K562 (cell line): Measurements from ENCODE around the gene ANKS1B. TPM values are rescaled to one million over a fixed set of nuclear protein-coding genes. Genes with fewer than 3 reads are reported as not detected.

ENCODE experiments used
- ATAC-seq: fragments of 200-7000 bp; cut with Tn5 transposase; 3 replicates; pipeline ENCODE4 v1.9.1; 2020; ENCODE audit warnings: moderate library complexity
- BruUV-seq: library from RNA; stranded (reverse); fragments of 400-500 nt; replicated peaks from 2 replicates; lab custom pipeline; 2021; lab: Mats Ljungman, UMichigan
- CTCF ChIA-PET: fragments of 300-600 bp; formaldehyde crosslinking; extraction: SDS; loops from one replicate; lab custom pipeline; 2021; ENCODE audit warnings: low intra/inter-chr PET ratio; lab: Yijun Ruan, JAX
- POLR2A ChIA-PET: fragments of 300-600, 350-650 bp; sonication (Branson Sonifier 250); formaldehyde crosslinking; extraction: SDS; loops from one replicate; lab custom pipeline; 2021; ENCODE audit warnings: antibody characterized with exemption, inconsistent platforms; lab: Yijun Ruan, JAX
- DNase-seq, 4 experiments: peaks; one replicate each; pipeline versions ENCODE4 v3.0.0 to v3.0.0-alpha.2; 2011 to 2018; ENCODE audit warnings: low spot score in 3 of 4, mixed read lengths in 3 of 4; ENCODE audit errors: extremely low read depth in 1 of 4
- FAIRE-seq: peaks from 2 replicates; lab custom pipeline; 2011; peaks lifted over from hg19 to GRCh38; lab: Jason Lieb, UNC
- H2AFZ ChIP-seq: 2 replicates; pipeline ENCODE4 v1.6.0; 2011; ENCODE audit warnings: low read depth, low read length, control low read depth, inconsistent platforms
- H3K27ac ChIP-seq: fragments of 200-600 bp; 3 replicates; pipeline ENCODE4 v1.8.0; 2011; ENCODE audit warnings: low read depth, mild to moderate bottlenecking, control low read depth, inconsistent platforms, low read length, moderate library complexity, mixed read lengths; ENCODE audit errors: extremely low read depth
- H3K27me3 ChIP-seq, 2 experiments: fragments of 300-600 bp in 1 of 2; 2 replicates in 1 of 2; 3 replicates in 1 of 2; pipeline versions ENCODE4 v1.6.0 to v1.8.0; 2011; ENCODE audit warnings: inconsistent platforms in 2 of 2, low read length in 2 of 2, mild to moderate bottlenecking in 1 of 2, mixed read lengths in 1 of 2, moderate library complexity in 1 of 2; ENCODE audit not compliant: control insufficient read depth in 2 of 2, insufficient read depth in 2 of 2
- H3K36me3 ChIP-seq: fragments of 300-600 bp; 3 replicates; pipeline ENCODE4 v1.8.0; 2011; ENCODE audit warnings: mild to moderate bottlenecking, low read length, inconsistent platforms; ENCODE audit not compliant: control insufficient read depth, insufficient read depth
- H3K4me1 ChIP-seq, 2 experiments: fragments of 200-600 bp in 1 of 2; replicated peaks in 1 of 2; 2 replicates in 1 of 2; 3 replicates in 1 of 2; pipeline versions ENCODE4 v1.5.1 to v1.8.0; 2011; ENCODE audit warnings: inconsistent platforms in 2 of 2, low read length in 2 of 2, mild to moderate bottlenecking in 1 of 2, mixed read lengths in 1 of 2, moderate library complexity in 1 of 2; ENCODE audit not compliant: control insufficient read depth in 2 of 2, insufficient read depth in 2 of 2
- H3K4me2 ChIP-seq: 2 replicates; pipeline ENCODE4 v1.6.1; 2011; ENCODE audit warnings: low read length, control low read depth, inconsistent platforms, mixed read lengths; ENCODE audit not compliant: insufficient read depth
- H3K4me3 ChIP-seq: fragments of 200-600 bp; sonication (generic), shearing (Covaris generic); 2 replicates; pipeline ENCODE4 v1.5.1; 2016; ENCODE audit warnings: control low read depth, inconsistent platforms
- H3K79me2 ChIP-seq: fragments of 200-600 bp; 3 replicates; pipeline ENCODE4 v1.8.0; 2011; ENCODE audit warnings: low read length, inconsistent platforms; ENCODE audit not compliant: control insufficient read depth, insufficient read depth
- H3K9ac ChIP-seq, 2 experiments: 2 replicates each; pipeline versions ENCODE4 v1.6.0 to v1.6.1; 2011; ENCODE audit warnings: low read depth in 2 of 2, low read length in 2 of 2, control low read depth in 1 of 2, inconsistent platforms in 1 of 2, mild to moderate bottlenecking in 1 of 2, mixed read lengths in 1 of 2; ENCODE audit not compliant: insufficient read depth in 1 of 2
- H3K9me1 ChIP-seq: one replicate; pipeline ENCODE4 v1.6.0; 2011; ENCODE audit warnings: inconsistent platforms, mild to moderate bottlenecking, low read length, moderate library complexity; ENCODE audit not compliant: control insufficient read depth, insufficient read depth
- H3K9me3 ChIP-seq: replicated peaks from 2 replicates; pipeline ENCODE4 v1.5.1; 2011; ENCODE audit warnings: low read depth, low read length, inconsistent platforms; ENCODE audit not compliant: control insufficient read depth, insufficient read depth
- H4K20me1 ChIP-seq: replicated peaks from 2 replicates; pipeline ENCODE4 v1.6.1; 2011; ENCODE audit warnings: low read length, inconsistent platforms, mixed read lengths; ENCODE audit not compliant: control insufficient read depth, insufficient read depth
- HEY1 ChIP-seq: fragments of 250-450 bp; sonication (Bioruptor Pico); IDR thresholded peaks from 2 replicates; pipeline ENCODE4 v1.5.0; 2020; ENCODE audit warnings: mild to moderate bottlenecking, moderate library complexity, borderline replicate concordance
- HNRNPK ChIP-seq: fragments of 200-400 bp; formaldehyde crosslinking; IDR thresholded peaks from one replicate; pipeline ENCODE4 v1.6.1; 2018; ENCODE audit warnings: mild to moderate bottlenecking, low read depth, low read length; ENCODE audit not compliant: poor library complexity, severe bottlenecking
- RAD21 ChIP-seq, 2 experiments: fragments of 250-450 bp in 1 of 2; fragments of 450-650 bp in 1 of 2; sonication (Bioruptor Pico) in 1 of 2; formaldehyde crosslinking in 1 of 2; IDR thresholded peaks in 1 of 2; conservative IDR thresholded peaks in 1 of 2; 2 replicates each; pipeline versions ENCODE4 v1.4.0 to v1.8.0; 2020 to 2022; ENCODE audit warnings: mild to moderate bottlenecking in 2 of 2, moderate library complexity in 1 of 2
- SFPQ ChIP-seq: fragments of 200-400 bp; formaldehyde crosslinking; IDR thresholded peaks from 2 replicates; pipeline ENCODE4 v1.6.1; 2017; ENCODE audit warnings: mild to moderate bottlenecking, low read depth, low read length, moderate library complexity
- TCFL5 ChIP-seq: fragments of 250-450 bp; sonication (Bioruptor Pico); conservative IDR thresholded peaks from 2 replicates; pipeline ENCODE4 v1.6.1; 2021; ENCODE audit warnings: mild to moderate bottlenecking, moderate library complexity, matching md5 sums
- THRB ChIP-seq: fragments of 450-650 bp; formaldehyde crosslinking; conservative IDR thresholded peaks from 2 replicates; pipeline ENCODE4 v1.4.0; 2022; ENCODE audit warnings: mild to moderate bottlenecking, missing genetic modification characterization
- ZNF780A ChIP-seq: fragments of 250-450 bp; sonication (Bioruptor Pico); IDR thresholded peaks from 2 replicates; pipeline ENCODE4 v1.5.0; 2021; ENCODE audit warnings: mild to moderate bottlenecking
- in situ Hi-C: fragments of 300-500 bp; cut with MboI; formaldehyde crosslinking; loops from 4 replicates; pipeline ENCODE4 v1.15.0; 2018; ENCODE audit warnings: inconsistent platforms, mixed read lengths
- intact Hi-C: fragments of 100-400 bp; cut with micrococcal nuclease; formaldehyde crosslinking; loops from 2 replicates; pipeline ENCODE4 v1.14.2; 2022
- polyA plus RNA-seq, 8 experiments: library from polyadenylated mRNA; depleted of rRNA in 4 of 8; stranded (reverse) in 5 of 8; unstranded in 3 of 8; fragments of >200 nt; fragmentation: Nextera tagmentation in 2 of 8; fragmentation: Illumina TruSeq in 1 of 8; extraction: Ambion mirVana in 2 of 8; extraction: Trizol in 1 of 8; gene quantifications; 2 replicates each; pipeline versions ENCODE4 v1.2.1 to v1.2.3, GENCODE V29; 2011 to 2014; ENCODE audit warnings: inconsistent platforms in 1 of 8, missing spikeins in 1 of 8
- total RNA-seq, 7 experiments: library from RNA; depleted of rRNA in 6 of 7; stranded (reverse); fragments of >200 nt in 6 of 7; fragmentation: Illumina TruSeq in 2 of 7; extraction: Trizol in 2 of 7; gene quantifications; 2 replicates each; pipeline versions ENCODE4 v1.2.1 to v1.2.3, GENCODE V29; 2011 to 2021; ENCODE audit warnings: low replicate concordance in 1 of 7

The ANKS1B gene
- total and polyA plus RNA-seq, 9 of the 15 experiments (the other 6 are each of a cell fraction or from before 2014, with no cell fraction given) = 0.04 to 0.47 (median 0.28) TPM; not detected in 4

- H3K27me3 ChIP-seq = no peaks in the 10 kb centered on the region
- no peaks in the 10 kb centered on the region for H3K36me3 ChIP-seq
- no peak overlapping the region for H2AFZ ChIP-seq
- intact Hi-C loops = no loop called here
- FAIRE-seq (no peak), DNase-seq (no peak), ATAC-seq (no peak)
- ChIA-PET POLR2A (no interaction called here), CTCF (no interaction called here)
- H3K79me2 ChIP-seq = no peaks in the 10 kb centered on the region
- TF ChIP-seq THRB (no peak), TCFL5 (no peak), SFPQ (no peak), RAD21 (CRISPR knock-in tag; conservative IDR thresholded peaks at IDR 0.05 in 1 of 2, IDR thresholded peaks at IDR 0.05 in 1 of 2) (no peak), HEY1 (CRISPR knock-in tag) (no peak), HNRNPK (no peak), ZNF780A (no peak)
- H3K9me1 ChIP-seq = no peaks in the 10 kb centered on the region
- in situ Hi-C loops = no loop called here
- H3K4me3 ChIP-seq = no peak overlapping the region
- no peaks in the 10 kb centered on the region for H3K4me1 ChIP-seq
- H4K20me1 ChIP-seq = no peaks in the 10 kb centered on the region
- no peaks in the 10 kb centered on the region for H3K9me3 ChIP-seq
- H3K4me2 ChIP-seq = no peak overlapping the region
- no peak overlapping the region for H3K9ac ChIP-seq
- H3K27ac ChIP-seq = no peak overlapping the region
- BruUV-seq = no TSS peak
Measured at GRCh38 chr12:98970950-98971349, 1013.8 kb downstream of the ANKS1B start.
